ENCODE data around the gene CDC16. TPM values are rescaled to one million over a fixed set of nuclear protein-coding genes. Genes with fewer than 3 reads are reported as not detected.

CDC16 gene
- total RNA-seq, 1 donor from 2014 or later: 28.1 TPM

Other genes with a start within 250 kb of the CDC16 start
- gene RASA3, start 102.3 kb upstream of the CDC16 start, total RNA-seq: 4.5 TPM
- not detected for gene CFAP97D2, start 55.6 kb upstream of the CDC16 start, total RNA-seq
- 22.0 TPM for gene UPF3A, start 46.7 kb downstream of the CDC16 start, total RNA-seq
- gene CHAMP1, start 79.6 kb downstream of the CDC16 start, total RNA-seq: 8.8 TPM

All from left lobe of liver (tissue), 1 donor.